HG03060 (cell line): ENCODE results near the gene PALD1.

Source experiments
- ATAC-seq: cut with Tn5 transposase; IDR thresholded peaks from one replicate; pipeline ENCODE4 v1.9.1; 2021; ENCODE audit warnings: low read depth, moderate number of reproducible peaks; ENCODE audit not compliant: unreplicated experiment

PALD1 gene

DNA sequence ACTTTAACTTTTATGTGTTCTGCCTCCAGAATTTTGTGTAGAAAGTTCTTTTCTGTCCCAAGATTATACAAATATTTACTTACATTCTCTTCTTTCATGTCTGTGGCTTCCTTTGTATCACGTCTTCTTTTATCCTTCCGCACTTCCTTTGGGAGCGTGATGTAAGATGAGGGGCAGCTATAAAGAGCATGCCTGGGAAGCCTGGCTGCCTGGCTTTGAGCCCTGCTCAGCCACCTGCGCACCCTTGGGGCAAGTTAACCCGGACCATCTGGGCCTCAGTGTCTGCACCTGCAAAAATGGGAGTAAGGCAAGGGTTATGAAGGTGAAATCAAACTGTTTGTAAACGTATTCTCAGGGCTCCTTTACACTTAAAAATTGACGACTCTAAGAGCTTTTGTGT is 25.2 kb downstream of the PALD1 start:
- no peak for ATAC-seq

GRCh38 chr10:70504521-70505358 is 26.2 kb downstream of the PALD1 start:
- no peak for ATAC-seq

DNA sequence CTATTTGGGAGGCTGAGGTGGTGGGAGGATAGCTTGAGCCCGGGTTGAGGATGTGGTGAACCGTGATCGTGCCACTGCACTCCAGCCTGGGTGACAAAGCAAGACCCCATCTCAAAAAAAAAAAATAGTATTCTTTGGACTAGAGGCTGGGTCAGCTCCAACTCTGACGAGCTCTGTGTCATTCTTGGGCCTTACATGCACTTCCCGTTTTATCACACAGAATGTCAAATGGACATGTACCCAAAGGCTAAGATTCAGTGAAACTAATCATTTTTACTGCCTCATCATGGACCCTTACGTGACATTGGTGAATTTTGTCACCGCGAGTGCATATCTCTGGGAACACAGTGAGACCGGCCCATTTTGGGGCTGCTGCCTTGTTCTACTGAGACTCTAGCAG is 27.3 kb downstream of the PALD1 start:
- ATAC-seq: no peak

GRCh38 chr10:70507966-70508365 is 29.4 kb downstream of the PALD1 start:
- no peak for ATAC-seq

DNA sequence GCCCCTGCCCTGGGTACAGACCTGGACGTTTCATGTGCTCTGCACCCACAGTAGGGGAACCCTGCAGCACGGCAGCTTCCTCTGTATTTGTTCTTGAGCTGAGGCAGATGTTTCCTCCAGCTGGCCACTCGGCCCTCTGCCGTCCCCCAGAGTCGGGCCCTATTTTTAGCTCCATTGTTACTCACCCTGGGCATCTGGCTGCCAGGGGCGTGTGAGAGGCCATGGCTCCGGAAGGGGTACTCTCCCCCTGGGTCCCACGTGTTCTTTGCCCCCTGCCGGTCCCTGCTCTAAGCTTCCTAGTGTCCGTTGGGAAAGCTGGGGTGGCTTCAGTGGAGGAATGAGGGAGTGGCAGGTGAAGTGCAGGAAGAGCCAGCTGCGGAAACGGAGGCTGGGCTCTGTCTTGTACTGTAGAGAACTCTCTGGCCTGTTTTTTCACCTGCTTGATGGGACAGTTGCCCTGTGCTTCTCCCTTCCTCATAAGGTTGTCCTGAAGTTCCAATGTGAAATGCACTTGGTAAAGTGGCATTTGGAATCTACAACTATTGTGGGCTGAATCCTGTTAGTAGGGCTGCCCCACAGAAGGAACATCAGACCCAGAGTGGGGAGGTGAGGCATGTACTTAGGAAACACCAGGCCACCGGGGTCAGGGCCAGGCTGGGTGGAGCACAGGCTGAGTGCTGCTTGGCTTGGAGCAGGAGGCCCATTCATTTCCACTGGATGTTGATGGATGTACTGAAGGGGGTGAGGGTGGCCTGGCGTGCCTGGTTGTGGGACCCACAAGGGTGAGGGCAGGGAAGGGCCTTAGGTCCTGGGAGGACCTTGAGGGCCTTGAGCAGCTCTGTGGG is 30.6 kb downstream of the PALD1 start:
- no peak for ATAC-seq

- ATAC-seq: no peak
Observed at GRCh38 chr10:70509757-70510147, 31.2 kb downstream of the PALD1 start.

- no peak for ATAC-seq
Observed at GRCh38 chr10:70510453-70510852, 31.9 kb downstream of the PALD1 start.

DNA sequence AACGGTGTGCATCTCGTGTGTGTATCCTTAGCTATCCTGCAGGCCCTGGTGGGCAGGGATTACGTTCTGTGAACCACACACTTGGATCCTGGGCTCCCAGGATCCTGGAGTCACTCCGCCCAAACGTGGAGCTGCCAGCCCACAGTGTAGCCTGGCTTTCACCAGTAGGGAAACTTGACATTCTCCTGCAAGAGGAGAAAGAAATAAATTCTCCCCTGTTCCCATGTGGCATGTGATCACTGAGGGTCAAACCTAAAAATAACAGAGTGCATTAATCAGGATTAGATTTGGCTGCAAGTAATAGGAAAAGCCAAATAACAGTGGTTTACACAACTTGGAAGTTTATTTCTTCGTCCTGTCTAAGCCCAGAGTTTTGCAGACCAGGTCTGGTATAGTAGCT is 32.3 kb downstream of the PALD1 start:
- ATAC-seq: no peak

GRCh38 chr10:70512149-70512639 is 33.6 kb downstream of the PALD1 start:
- ATAC-seq: no peak

DNA sequence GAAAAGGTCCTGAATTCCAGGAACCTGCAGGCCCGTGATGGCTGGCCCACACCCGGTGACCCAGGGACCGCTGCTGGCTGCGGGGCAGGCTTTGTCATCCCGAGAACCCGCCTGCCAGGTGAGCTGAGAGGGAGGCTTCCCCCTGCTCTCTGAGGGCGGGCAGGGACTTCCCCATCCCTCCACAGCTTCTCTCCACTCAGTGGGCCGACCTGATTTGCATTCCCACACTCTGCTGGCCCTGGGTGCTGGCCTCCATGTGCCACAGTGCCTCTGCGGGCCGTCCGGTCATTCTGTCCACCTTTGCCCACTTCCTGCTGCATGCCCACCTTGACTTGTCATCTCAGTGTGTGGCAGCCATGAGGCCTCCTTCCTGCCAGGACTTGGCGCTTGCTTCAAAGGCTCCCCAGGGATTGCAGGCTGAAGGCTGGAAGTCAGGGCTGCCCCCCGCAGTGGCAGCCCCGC is 35.3 kb downstream of the PALD1 start:
- peak; percentile 50 for ATAC-seq

DNA sequence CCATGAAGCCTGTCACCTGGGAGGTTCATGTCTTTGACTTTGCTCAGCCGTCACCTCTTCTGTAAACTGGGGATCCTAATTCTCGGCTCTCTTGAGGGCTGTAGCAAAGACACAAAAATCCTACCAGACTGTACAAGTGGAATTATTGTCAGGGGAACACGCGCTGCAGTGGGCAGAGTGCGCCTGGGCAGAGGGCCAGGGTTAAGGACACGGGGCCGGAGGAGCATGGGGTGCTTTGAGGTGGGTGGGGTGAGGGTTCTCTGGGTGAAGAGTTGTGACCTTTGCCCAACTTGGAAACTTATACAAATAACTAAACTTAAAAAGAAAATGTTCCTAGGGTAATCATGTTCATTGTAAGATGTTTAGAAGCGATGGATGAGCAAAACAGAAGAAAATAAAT is 36.0 kb downstream of the PALD1 start:
- no peak for ATAC-seq

DNA sequence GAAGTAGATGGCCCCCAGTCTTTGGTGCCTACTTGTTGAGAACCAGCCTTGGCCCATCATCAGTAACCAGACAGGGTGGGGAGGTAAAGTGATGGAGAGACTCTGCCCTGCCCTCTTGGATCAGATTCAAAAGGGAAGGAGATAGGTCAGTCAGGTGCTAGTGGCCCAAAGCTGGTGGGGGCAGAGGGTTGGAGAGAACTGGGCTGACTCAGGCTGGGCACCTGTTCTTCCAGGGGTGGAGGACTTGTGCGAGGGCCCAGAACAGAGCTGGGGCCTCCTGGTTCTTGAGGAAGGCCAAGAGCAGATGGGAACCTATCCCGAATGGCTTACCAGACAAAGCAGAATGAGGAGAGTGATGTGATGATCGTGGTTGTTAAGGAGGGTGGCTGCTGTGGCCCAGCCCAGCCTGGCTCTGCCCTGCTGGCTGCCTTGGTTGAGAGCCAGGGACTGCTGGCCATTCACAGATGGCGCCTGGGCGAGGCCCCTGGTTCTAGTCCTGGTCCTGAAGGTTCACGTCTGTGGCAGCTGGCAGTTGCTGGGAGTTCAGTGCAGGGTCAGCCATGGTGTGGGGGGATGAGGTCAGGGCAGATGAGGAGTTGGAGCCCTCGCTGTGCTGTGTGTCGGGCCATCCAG is 36.6 kb downstream of the PALD1 start:
- ATAC-seq: no peak

DNA sequence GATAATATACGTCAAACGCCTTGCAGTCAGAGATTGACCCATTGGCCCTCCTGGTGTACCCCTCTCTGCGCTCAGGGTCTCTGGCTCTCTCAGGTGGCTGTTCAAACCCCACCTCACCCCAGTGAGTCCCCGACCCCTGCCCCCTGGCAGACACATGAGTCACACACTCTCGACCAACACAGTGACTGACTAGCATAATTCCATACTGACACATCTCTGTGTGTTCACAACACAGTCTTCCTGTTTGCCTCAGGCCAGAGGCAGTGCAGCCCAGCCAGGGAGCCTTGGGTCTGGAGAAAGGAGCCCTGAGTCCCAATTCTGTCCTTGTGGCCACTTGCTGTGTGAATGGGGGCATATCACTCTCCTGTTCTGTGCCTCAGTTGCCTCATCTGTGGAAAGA is 40.1 kb downstream of the PALD1 start:
- no peak for ATAC-seq

GRCh38 chr10:70523057-70523456 is 44.5 kb downstream of the PALD1 start:
- ATAC-seq: no peak

GRCh38 chr10:70523549-70523948 is 45.0 kb downstream of the PALD1 start:
- ATAC-seq: no peak

DNA sequence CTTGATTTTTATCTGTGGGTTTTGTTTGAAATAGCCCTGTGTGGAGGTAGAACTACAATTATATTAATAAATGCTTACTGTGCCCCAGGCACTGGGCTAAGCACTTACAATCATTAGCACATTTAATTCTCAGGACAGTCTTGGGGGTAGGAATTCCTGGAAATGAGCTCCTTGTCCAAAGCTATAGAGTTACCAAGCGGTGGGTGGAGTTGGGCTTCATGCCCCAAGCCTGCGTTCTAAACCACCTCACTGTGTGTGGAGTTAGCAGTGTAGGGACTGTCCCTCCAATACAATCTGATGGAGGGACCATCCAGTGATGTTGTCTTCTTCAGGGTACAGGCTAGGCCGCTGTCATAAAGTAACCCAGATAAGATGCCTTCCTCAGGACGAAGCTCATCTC is 49.7 kb downstream of the PALD1 start:
- ATAC-seq: no peak

GRCh38 chr10:70528741-70529362 is 50.3 kb downstream of the PALD1 start:
- ATAC-seq: no peak

- no peak for ATAC-seq
Observed at GRCh38 chr10:70529848-70530247, 51.3 kb downstream of the PALD1 start.

DNA sequence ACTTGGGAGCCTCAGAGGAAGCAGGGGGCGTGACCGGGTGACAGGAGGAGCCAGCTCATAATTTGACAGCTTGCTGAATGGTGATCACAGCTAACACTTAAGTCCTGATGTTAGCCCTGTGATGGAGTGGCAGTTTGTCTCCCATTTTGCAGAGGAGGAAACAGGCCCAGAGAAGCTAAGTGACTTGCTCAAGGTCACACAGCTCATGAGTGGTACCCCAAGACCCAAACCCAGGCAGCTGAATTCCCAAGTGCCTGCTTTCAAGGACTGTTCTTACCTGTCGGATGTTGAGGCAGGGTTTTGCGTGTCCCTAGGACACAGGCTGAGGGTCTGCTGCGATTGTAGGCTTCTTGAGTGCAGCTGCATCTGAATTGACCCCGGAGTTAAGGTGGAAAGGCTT is 51.7 kb downstream of the PALD1 start:
- ATAC-seq: no peak

DNA sequence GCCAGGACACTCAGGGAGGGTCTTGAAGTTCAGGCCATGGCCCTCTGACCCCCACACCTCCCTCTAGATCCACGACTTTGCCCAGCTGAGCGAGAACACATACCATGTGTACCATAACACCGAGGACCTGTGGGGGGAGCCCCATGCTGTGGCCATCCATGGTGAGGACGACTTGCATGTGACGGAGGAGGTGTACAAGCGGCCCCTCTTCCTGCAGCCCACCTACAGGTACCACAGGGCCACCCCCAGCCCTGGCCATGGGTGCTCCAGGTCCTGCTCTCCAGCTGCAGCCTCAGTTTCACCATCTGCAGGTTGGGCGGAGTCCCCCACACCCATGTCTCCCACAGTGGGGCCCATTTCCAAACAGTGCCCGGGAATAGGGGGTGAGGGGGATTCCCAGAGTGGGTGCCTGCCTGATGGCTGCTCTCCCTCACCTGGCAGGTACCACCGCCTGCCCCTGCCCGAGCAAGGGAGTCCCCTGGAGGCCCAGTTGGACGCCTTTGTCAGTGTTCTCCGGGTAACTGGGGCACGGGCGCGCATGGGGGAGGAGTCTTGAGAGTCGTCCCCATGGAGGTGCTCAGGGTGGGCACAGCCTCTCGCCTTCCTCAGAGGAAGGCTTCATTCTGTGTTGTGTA is 54.1 kb downstream of the PALD1 start:
- ATAC-seq: no peak
